B cell (primary cell): ENCODE data around the gene RPS6KA1. TPM values are rescaled to one million over a fixed set of nuclear protein-coding genes. Genes with fewer than 3 reads are reported as not detected.

Experiments
- ATAC-seq: fragments of 200-7000 bp; cut with Tn5 transposase; one replicate; pipeline ENCODE4 v1.10.0; 2021; ENCODE audit warnings: low read depth, mild to moderate bottlenecking, moderate number of reproducible peaks, moderate library complexity
- CTCF ChIA-PET: fragments of 350-600 bp; sonication (Branson Sonifier 250); formaldehyde crosslinking; loops from one replicate; lab custom pipeline; 2021; ENCODE audit warnings: antibody characterized with exemption, inconsistent platforms; lab: Charles Lee
- POLR2A ChIA-PET: fragments of 350-600 bp; sonication (Branson Sonifier 250); formaldehyde crosslinking; loops from one replicate; lab custom pipeline; 2021; ENCODE audit warnings: antibody characterized with exemption; lab: Charles Lee
- DNase-seq: peaks from one replicate; pipeline ENCODE4 v3.0.0; 2013
- H2AFZ ChIP-seq: 2 replicates; pipeline ENCODE4 v1.6.1; 2012; ENCODE audit warnings: mild to moderate bottlenecking, low read depth, low read length; ENCODE audit not compliant: insufficient read depth, poor library complexity, severe bottlenecking
- H3K27ac ChIP-seq, 2 donors: 1 replicate in 1 of 2; 2 replicates in 1 of 2; pipeline ENCODE4 v1.5.1; 2012 to 2013; ENCODE audit warnings: low read length in 2 of 2, mild to moderate bottlenecking in 2 of 2, moderate library complexity in 1 of 2
- H3K27me3 ChIP-seq, 4 experiments: fragments of 200-600 bp in 1 of 4; sonication (generic) in 1 of 4; replicated peaks in 1 of 4; 1 replicate in 2 of 4; 2 replicates in 2 of 4; pipeline versions ENCODE4 v1.6.1 to v1.7.0; 2013 to 2016; ENCODE audit warnings: low read length in 3 of 4, mild to moderate bottlenecking in 2 of 4, mixed read lengths in 1 of 4, moderate library complexity in 1 of 4; ENCODE audit not compliant: insufficient read depth in 4 of 4, control insufficient read depth in 3 of 4; ENCODE audit errors: control extremely low read depth in 1 of 4
- H3K36me3 ChIP-seq, 2 experiments: replicated peaks in 1 of 2; 1 replicate in 1 of 2; 2 replicates in 1 of 2; pipeline versions ENCODE4 v1.6.1 to v1.7.1; 2013; ENCODE audit warnings: low read length in 1 of 2; ENCODE audit not compliant: insufficient read depth in 2 of 2, control insufficient read depth in 1 of 2; ENCODE audit errors: control extremely low read depth in 1 of 2, extremely low read depth in 1 of 2
- H3K4me1 ChIP-seq, 2 donors: fragments of 200-600 bp in 1 of 2; sonication (generic) in 1 of 2; 1 replicate in 1 of 2; 2 replicates in 1 of 2; pipeline versions ENCODE4 v1.5.1 to v1.6.1; 2013 to 2017; ENCODE audit warnings: low read length in 2 of 2; ENCODE audit not compliant: control insufficient read depth in 2 of 2, insufficient read depth in 2 of 2
- H3K4me2 ChIP-seq: replicated peaks from 2 replicates; pipeline ENCODE3; 2012; ENCODE audit warnings: mild to moderate bottlenecking, low read depth, low read length; ENCODE audit not compliant: poor library complexity, severe bottlenecking
- H3K4me3 ChIP-seq, 5 experiments: fragments of 200-600 bp in 1 of 5; sonication (generic) in 1 of 5; 1 replicate in 3 of 5; 2 replicates in 2 of 5; pipeline versions ENCODE4 v1.5.1 to v1.7.0; 2011 to 2016; ENCODE audit warnings: low read length in 4 of 5, mild to moderate bottlenecking in 4 of 5, low read depth in 2 of 5, control low read depth in 1 of 5, moderate library complexity in 1 of 5; ENCODE audit not compliant: insufficient read depth in 1 of 5; ENCODE audit errors: control extremely low read depth in 1 of 5, extremely low read depth in 1 of 5
- H3K79me2 ChIP-seq: fragments of 200-600 bp; sonication (generic); one replicate; pipeline ENCODE4 v1.6.0; 2016; ENCODE audit warnings: low read length; ENCODE audit not compliant: control insufficient read depth, insufficient read depth
- H3K9ac ChIP-seq: fragments of 200-600 bp; sonication (generic); 2 replicates; pipeline ENCODE4 v1.6.1; 2017; ENCODE audit warnings: mild to moderate bottlenecking, low read length, moderate library complexity
- H3K9me3 ChIP-seq, 3 donors: one replicate each; pipeline versions ENCODE4 v1.6.1 to v1.7.1; 2013; ENCODE audit warnings: low read length in 2 of 3; ENCODE audit not compliant: control insufficient read depth in 2 of 3, insufficient read depth in 1 of 3; ENCODE audit errors: control extremely low read depth in 1 of 3
- H4K20me1 ChIP-seq: 2 replicates; pipeline ENCODE4 v1.6.0; 2012; ENCODE audit warnings: mild to moderate bottlenecking, low read length; ENCODE audit not compliant: insufficient read depth, control insufficient read depth, poor library complexity, severe bottlenecking
- H3K27ac Mint-ChIP-seq: one replicate; pipeline ENCODE4 v1.8.0; 2021; ENCODE audit warnings: mixed read lengths
- H3K27me3 Mint-ChIP-seq: one replicate; pipeline ENCODE4 v1.8.0; 2021; ENCODE audit warnings: mixed read lengths
- H3K4me1 Mint-ChIP-seq: one replicate; pipeline ENCODE4 v1.8.0; 2021; ENCODE audit warnings: mixed read lengths
- H3K4me3 Mint-ChIP-seq: one replicate; pipeline ENCODE4 v1.8.0; 2021; ENCODE audit warnings: mixed read lengths
- H3K9me3 Mint-ChIP-seq: one replicate; pipeline ENCODE4 v1.8.0; 2022; ENCODE audit warnings: mixed read lengths; ENCODE audit not compliant: insufficient read depth
- EZH2 ChIP-seq: IDR thresholded peaks from 2 replicates; pipeline ENCODE4 v1.6.1; 2012; ENCODE audit warnings: borderline replicate concordance, low read depth, mild to moderate bottlenecking, moderate library complexity, low read length; ENCODE audit not compliant: insufficient read depth, poor library complexity, severe bottlenecking
- WGBS: methylation state at CpG from one replicate; pipeline ENCODE4 v1.1.5; 2013; ENCODE audit warnings: missing lambda C conversion rate; ENCODE audit not compliant: insufficient coverage; 5-methylcytosine and 5-hydroxymethylcytosine counted together
- intact Hi-C: fragments of 100-400 bp; cut with micrococcal nuclease; formaldehyde crosslinking; loops from one replicate; pipeline ENCODE4 v1.10.0; 2022
- polyA plus RNA-seq: library from polyadenylated mRNA; depleted of rRNA; stranded (reverse); fragments of >200 nt; gene quantifications from 2 replicates; pipeline ENCODE4 v1.2.3, GENCODE V29; 2012
- total RNA-seq, 2 donors: library from RNA; stranded (reverse); fragments of 120-200 nt in 1 of 2; gene quantifications; 1 replicate in 1 of 2; 2 replicates in 1 of 2; pipeline versions ENCODE4 v1.2.3 to v1.2.4, GENCODE V29; 2013 to 2022
- TF ChIP-seq, protein P1 (sequence below): fragments of 200-600 bp; IDR thresholded peaks from one replicate; pipeline ENCODE4 v1.8.0; 2022; ENCODE audit warnings: antibody characterized with exemption, mild to moderate bottlenecking

RPS6KA1 gene
- total and polyA plus RNA-seq, 2 donors (not counting 1 experiment from before 2014, with no cell fraction given), result 72.0 to 99.9 TPM

DNA sequence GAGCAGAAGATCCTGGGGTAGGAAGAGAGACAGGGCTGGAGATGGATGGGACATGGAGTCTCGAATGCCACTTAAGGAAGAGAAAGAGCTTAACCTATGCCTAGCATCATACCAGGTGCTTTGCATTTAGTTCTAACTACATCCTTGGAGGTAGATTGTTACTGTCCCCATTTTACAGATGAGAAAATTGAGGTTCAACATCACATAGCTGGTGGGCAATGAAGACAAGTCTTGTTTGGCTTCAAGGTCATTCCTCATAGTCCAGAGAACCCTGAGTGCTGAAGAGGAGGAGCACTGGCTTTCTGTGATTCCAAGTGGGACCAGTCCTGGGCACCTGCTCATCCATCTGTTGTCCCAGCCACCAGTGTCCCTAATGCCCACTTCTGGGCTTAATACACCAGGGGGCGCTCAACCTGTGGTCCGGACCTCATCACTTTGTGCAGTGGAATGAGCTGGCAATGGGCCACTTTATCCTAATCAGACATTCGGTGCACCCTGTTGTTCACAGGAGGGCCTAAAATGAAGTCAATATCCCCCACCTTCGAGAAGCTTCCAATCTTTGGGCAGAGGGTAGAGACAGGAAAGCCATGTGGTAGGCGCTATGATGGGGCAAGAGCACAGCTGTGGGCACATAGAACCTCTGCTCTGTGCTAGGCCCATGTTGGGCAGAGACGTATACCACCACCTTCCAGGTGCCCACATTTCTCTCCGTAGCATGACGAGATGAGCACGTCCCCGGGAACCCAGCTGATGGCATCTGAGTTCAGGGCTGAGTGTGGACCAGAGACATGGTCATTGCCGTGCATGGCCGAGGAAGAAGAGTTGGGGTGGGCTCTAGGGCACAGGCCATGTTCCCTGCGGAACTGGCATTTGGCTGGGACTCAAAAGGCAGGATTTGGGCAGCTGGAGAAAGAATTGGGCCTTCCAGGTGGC is 9.2 kb downstream of the RPS6KA1 start:
- Histone ChIP-seq H3K4me1 (peaks cover 78 to 87% of the 10 kb centered on the region in 2 donors), H3K4me3 (peak overlapping the region in 1 of 5 experiments; percentile 30), H3K36me3 (no peaks in the 10 kb centered on the region), H4K20me1 (no peaks in the 10 kb centered on the region), H3K9ac (no peak overlapping the region), H3K4me2 (peak overlapping the region; percentile 46), H3K79me2 (peaks cover 3% of the 10 kb centered on the region), H2AFZ (no peak overlapping the region), H3K9me3 (peaks cover 0 to under 1% (median 0%) of the 10 kb centered on the region in 3 donors), H3K27me3 (no peaks in the 10 kb centered on the region), H3K27ac (peak overlapping the region; percentile 12 to 63)
- DNase-seq, result peak; percentile 52
- no peak for TF ChIP-seq EZH2
- TF ChIP-seq, protein P1, sequence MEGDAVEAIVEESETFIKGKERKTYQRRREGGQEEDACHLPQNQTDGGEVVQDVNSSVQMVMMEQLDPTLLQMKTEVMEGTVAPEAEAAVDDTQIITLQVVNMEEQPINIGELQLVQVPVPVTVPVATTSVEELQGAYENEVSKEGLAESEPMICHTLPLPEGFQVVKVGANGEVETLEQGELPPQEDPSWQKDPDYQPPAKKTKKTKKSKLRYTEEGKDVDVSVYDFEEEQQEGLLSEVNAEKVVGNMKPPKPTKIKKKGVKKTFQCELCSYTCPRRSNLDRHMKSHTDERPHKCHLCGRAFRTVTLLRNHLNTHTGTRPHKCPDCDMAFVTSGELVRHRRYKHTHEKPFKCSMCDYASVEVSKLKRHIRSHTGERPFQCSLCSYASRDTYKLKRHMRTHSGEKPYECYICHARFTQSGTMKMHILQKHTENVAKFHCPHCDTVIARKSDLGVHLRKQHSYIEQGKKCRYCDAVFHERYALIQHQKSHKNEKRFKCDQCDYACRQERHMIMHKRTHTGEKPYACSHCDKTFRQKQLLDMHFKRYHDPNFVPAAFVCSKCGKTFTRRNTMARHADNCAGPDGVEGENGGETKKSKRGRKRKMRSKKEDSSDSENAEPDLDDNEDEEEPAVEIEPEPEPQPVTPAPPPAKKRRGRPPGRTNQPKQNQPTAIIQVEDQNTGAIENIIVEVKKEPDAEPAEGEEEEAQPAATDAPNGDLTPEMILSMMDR, result peak; percentile 37
- POLR2A ChIA-PET, result interaction anchor here (1.0 to 1.7 kb wide), 4 partner anchors 9 to 327 kb away, joined by 3 to 14 read pairs (median 4); partner anchors contain the start of gene RPS6KA1
- 83% methylated on average over 12 of the region's 14 CpGs for WGBS
- ATAC-seq, result no peak
- H3K9me3 Mint-ChIP-seq, result no peaks in the 10 kb centered on the region
- H3K4me3 Mint-ChIP-seq, result peak overlapping the region; percentile 61
- CTCF ChIA-PET, result interaction anchor here (0.6 to 5.4 kb wide), 36 partner anchors 8 to 351 kb away, joined by 3 to 46 read pairs (median 4); partner anchors contain the start of genes GPN2, PIGV and RPS6KA1
- no peaks in the 10 kb centered on the region for H3K27me3 Mint-ChIP-seq
- intact Hi-C loops, result loop anchor here (1.0 kb wide), 2 partner anchors 8 to 59 kb away; no protein-coding TSS in a partner anchor
- peak overlapping the region; percentile 96 for H3K27ac Mint-ChIP-seq
- H3K4me1 Mint-ChIP-seq, result peaks cover 83% of the 10 kb centered on the region
